H1 (cell line): ENCODE data around the gene GNAT1. TPM values are rescaled to one million over a fixed set of nuclear protein-coding genes. Genes with fewer than 3 reads are reported as not detected.

Experiments used
- CTCF ChIA-PET: fragments of 300-600 bp; sonication (Branson Sonifier 250); formaldehyde crosslinking; loops from one replicate; lab custom pipeline; 2021; ENCODE audit not compliant: partially characterized antibody; lab: Charles Lee
- POLR2A ChIA-PET: fragments of 300-600 bp; sonication (Branson Sonifier 250); formaldehyde crosslinking; loops from one replicate; lab custom pipeline; 2021; ENCODE audit warnings: inconsistent platforms; ENCODE audit not compliant: partially characterized antibody; lab: Charles Lee
- DNase-seq, 2 experiments: peaks; one replicate each; pipeline versions ENCODE4 v3.0.0 to v3.0.0-alpha.2; 2010 to 2022; ENCODE audit warnings: low spot score in 2 of 2, low read depth in 1 of 2, mixed read lengths in 1 of 2
- FAIRE-seq: peaks from 2 replicates; lab custom pipeline; 2011; peaks lifted over from hg19 to GRCh38; lab: Jason Lieb, UNC
- H2AFZ ChIP-seq: 2 replicates; pipeline ENCODE4 v1.8.1; 2012; ENCODE audit warnings: low read length, inconsistent platforms
- H2AK5ac ChIP-seq: 2 replicates; pipeline ENCODE4 v1.6.1; 2013; ENCODE audit warnings: low read depth, low read length
- H2BK120ac ChIP-seq: replicated peaks from 2 replicates; pipeline ENCODE3; 2013; ENCODE audit warnings: low read depth, low read length, inconsistent platforms
- H2BK12ac ChIP-seq: 2 replicates; pipeline ENCODE4 v1.6.1; 2013; ENCODE audit warnings: low read depth, low read length
- H2BK15ac ChIP-seq: 2 replicates; pipeline ENCODE4 v1.6.1; 2013; ENCODE audit warnings: low read length
- H2BK20ac ChIP-seq: 2 replicates; pipeline ENCODE4 v1.6.1; 2013; ENCODE audit warnings: low read length
- H2BK5ac ChIP-seq: 2 replicates; pipeline ENCODE4 v1.6.1; 2013; ENCODE audit warnings: low read depth, low read length
- H3K14ac ChIP-seq: 2 replicates; pipeline ENCODE4 v1.6.1; 2013; ENCODE audit warnings: inconsistent platforms; ENCODE audit not compliant: insufficient read length
- H3K18ac ChIP-seq: 2 replicates; pipeline ENCODE4 v1.6.1; 2013; ENCODE audit warnings: low read length; ENCODE audit errors: extremely low read depth
- H3K23ac ChIP-seq: 2 replicates; pipeline ENCODE4 v1.6.1; 2013; ENCODE audit warnings: inconsistent platforms; ENCODE audit not compliant: insufficient read length
- H3K23me2 ChIP-seq: 2 replicates; pipeline ENCODE4 v1.6.1; 2013; ENCODE audit warnings: low read depth, low read length
- H3K27ac ChIP-seq: 2 replicates; pipeline ENCODE4 v1.6.1; 2011; ENCODE audit warnings: low read depth, low read length, inconsistent platforms
- H3K27me3 ChIP-seq, 4 experiments: replicated peaks in 1 of 4; 1 replicate in 1 of 4; 2 replicates in 3 of 4; pipeline versions ENCODE4 v1.6.1 to v1.8.1; 2011 to 2013; ENCODE audit warnings: low read length in 3 of 4, mild to moderate bottlenecking in 3 of 4, inconsistent platforms in 2 of 4, mixed read lengths in 2 of 4, moderate library complexity in 1 of 4; ENCODE audit not compliant: control insufficient read depth in 3 of 4, insufficient read depth in 3 of 4; ENCODE audit errors: extremely low read depth in 1 of 4
- H3K36me3 ChIP-seq, 4 experiments: 2 replicates each; pipeline versions ENCODE4 v1.6.1 to v1.8.1; 2011 to 2013; ENCODE audit warnings: mild to moderate bottlenecking in 4 of 4, low read length in 3 of 4, moderate library complexity in 2 of 4, control low read depth in 1 of 4, inconsistent platforms in 1 of 4; ENCODE audit not compliant: insufficient read depth in 4 of 4, control insufficient read depth in 2 of 4
- H3K4ac ChIP-seq: replicated peaks from 2 replicates; pipeline ENCODE3; 2013; ENCODE audit warnings: low read length, low read depth, mixed read lengths, inconsistent platforms; ENCODE audit not compliant: insufficient read length
- H3K4me1 ChIP-seq, 4 experiments: replicated peaks in 1 of 4; 1 replicate in 1 of 4; 2 replicates in 3 of 4; pipeline versions ENCODE4 v1.6.1 to v1.8.1; 2011 to 2013; ENCODE audit warnings: low read length in 3 of 4, inconsistent platforms in 2 of 4, mixed read lengths in 1 of 4; ENCODE audit not compliant: insufficient read depth in 4 of 4, control insufficient read depth in 3 of 4
- H3K4me2 ChIP-seq, 2 experiments: 2 replicates each; pipeline versions ENCODE4 v1.6.1 to v1.8.1; 2011 to 2013; ENCODE audit warnings: low read depth in 2 of 2, low read length in 2 of 2, control low read depth in 1 of 2, inconsistent platforms in 1 of 2, mild to moderate bottlenecking in 1 of 2; ENCODE audit not compliant: insufficient read depth in 1 of 2
- H3K4me3 ChIP-seq, 4 experiments: fragments of 200-600, 300-600 bp in 1 of 4; sonication (generic), shearing (Covaris generic), sonication (Bioruptor Twin) in 1 of 4; 2 replicates each; pipeline versions ENCODE4 v1.5.1 to v1.8.1; 2011 to 2016; ENCODE audit warnings: low read length in 4 of 4, low read depth in 3 of 4, control low read depth in 2 of 4, inconsistent platforms in 2 of 4, mild to moderate bottlenecking in 2 of 4, mixed read lengths in 1 of 4, moderate library complexity in 1 of 4; ENCODE audit not compliant: insufficient read depth in 2 of 4; ENCODE audit errors: extremely low read depth in 1 of 4
- H3K56ac ChIP-seq: replicated peaks from 2 replicates; pipeline ENCODE3; 2013; ENCODE audit warnings: low read depth, mild to moderate bottlenecking, mixed read lengths, low read length, inconsistent platforms; ENCODE audit not compliant: insufficient read length
- H3K79me1 ChIP-seq: 2 replicates; pipeline ENCODE4 v1.6.1; 2013; ENCODE audit warnings: low read depth, low read length, control low read depth
- H3K79me2 ChIP-seq, 2 experiments: 2 replicates each; pipeline versions ENCODE4 v1.6.1 to v1.8.1; 2012 to 2013; ENCODE audit warnings: low read length in 2 of 2, mild to moderate bottlenecking in 2 of 2, inconsistent platforms in 1 of 2; ENCODE audit not compliant: insufficient read depth in 2 of 2, control insufficient read depth in 1 of 2
- H3K9ac ChIP-seq, 4 experiments: replicated peaks in 1 of 4; 1 replicate in 1 of 4; 2 replicates in 3 of 4; pipeline versions ENCODE4 v1.6.1 to v1.8.1; 2011 to 2013; ENCODE audit warnings: low read depth in 3 of 4, low read length in 3 of 4, control low read depth in 2 of 4, mild to moderate bottlenecking in 2 of 4, moderate library complexity in 2 of 4, inconsistent platforms in 1 of 4; ENCODE audit errors: extremely low read depth in 1 of 4
- H3K9me3 ChIP-seq, 2 experiments: 2 replicates each; pipeline versions ENCODE4 v1.6.1 to v1.8.1; 2012 to 2013; ENCODE audit warnings: mild to moderate bottlenecking in 2 of 2, moderate library complexity in 2 of 2, control low read depth in 1 of 2, inconsistent platforms in 1 of 2, low read depth in 1 of 2, low read length in 1 of 2, mixed read lengths in 1 of 2; ENCODE audit not compliant: insufficient read depth in 2 of 2
- H4K20me1 ChIP-seq, 2 experiments: replicated peaks in 1 of 2; 2 replicates each; pipeline versions ENCODE3 to v1.8.1; 2011 to 2013; ENCODE audit warnings: inconsistent platforms in 2 of 2, low read length in 2 of 2, mild to moderate bottlenecking in 1 of 2; ENCODE audit not compliant: insufficient read depth in 2 of 2, control insufficient read depth in 1 of 2
- H4K5ac ChIP-seq: 2 replicates; pipeline ENCODE4 v1.6.1; 2013; ENCODE audit warnings: low read length, low read depth, mixed read lengths, inconsistent platforms; ENCODE audit not compliant: insufficient read length
- H4K8ac ChIP-seq: 2 replicates; pipeline ENCODE4 v1.8.0; 2013; ENCODE audit warnings: mild to moderate bottlenecking, moderate library complexity, low read length, inconsistent platforms; ENCODE audit not compliant: insufficient read depth; ENCODE audit errors: extremely low read depth
- H4K91ac ChIP-seq: replicated peaks from 2 replicates; pipeline ENCODE3; 2013; ENCODE audit warnings: low read length, mixed read lengths, inconsistent platforms; ENCODE audit not compliant: insufficient read length
- ATF3 ChIP-seq: IDR thresholded peaks from 2 replicates; pipeline ENCODE4 v1.6.1; 2011; ENCODE audit warnings: low read depth, mild to moderate bottlenecking, low read length; ENCODE audit not compliant: insufficient read depth
- CBX8 ChIP-seq: fragments of 300-800, 300-1000 bp; sonication (generic); IDR thresholded peaks from 2 replicates; pipeline ENCODE4 v1.7.1; 2016; ENCODE audit warnings: low read depth, low read length, borderline replicate concordance
- E2F6 ChIP-seq: IDR thresholded peaks from 2 replicates; pipeline ENCODE4 v1.6.1; 2012; ENCODE audit warnings: inconsistent platforms
- GABPA ChIP-seq: IDR thresholded peaks from 2 replicates; pipeline ENCODE4 v1.6.1; 2011; ENCODE audit warnings: mild to moderate bottlenecking, low read length, moderate library complexity, borderline replicate concordance; ENCODE audit not compliant: insufficient read depth
- JUND ChIP-seq: IDR thresholded peaks from 2 replicates; pipeline ENCODE4 v1.6.1; 2011; ENCODE audit warnings: mild to moderate bottlenecking, improper control_type of control experiment, low read length
- MAFK ChIP-seq: IDR thresholded peaks from 2 replicates; pipeline ENCODE4 v1.6.1; 2012; ENCODE audit warnings: low read depth, mild to moderate bottlenecking, improper control_type of control experiment, low read length
- NRF1 ChIP-seq: IDR thresholded peaks from 2 replicates; pipeline ENCODE4 v1.6.1; 2011; ENCODE audit warnings: mild to moderate bottlenecking, low read depth, low read length, improper control_type of control experiment
- POLR2AphosphoS5 ChIP-seq: IDR thresholded peaks from 2 replicates; pipeline ENCODE4 v1.6.1; 2011; ENCODE audit warnings: low read depth, low read length
- SIN3A ChIP-seq, 2 experiments: IDR thresholded peaks in 1 of 2; conservative IDR thresholded peaks in 1 of 2; 2 replicates each; pipeline ENCODE4 v1.6.1; 2011 to 2012; ENCODE audit warnings: low read length in 2 of 2, improper control_type of control experiment in 1 of 2, low read depth in 1 of 2, mild to moderate bottlenecking in 1 of 2
- SIX5 ChIP-seq: IDR thresholded peaks from 2 replicates; pipeline ENCODE4 v1.6.1; 2011; ENCODE audit warnings: mild to moderate bottlenecking, low read depth, low read length
- TEAD4 ChIP-seq: IDR thresholded peaks from 2 replicates; pipeline ENCODE4 v1.6.1; 2012; ENCODE audit warnings: low read depth, low read length, inconsistent platforms, mixed read lengths
- WGBS, 2 experiments: shearing (Covaris generic) in 1 of 2; methylation state at CpG; one replicate each; pipeline versions ENCODE4 v1.1.6 to v1.1.7; 2013 to 2015; ENCODE audit warnings: low lambda C conversion rate in 2 of 2, mixed read lengths in 2 of 2, inconsistent platforms in 1 of 2, low coverage in 1 of 2, missing lambda C conversion rate in 1 of 2; ENCODE audit not compliant: insufficient replicate concordance in 2 of 2, insufficient coverage in 1 of 2, insufficient read length in 1 of 2; ENCODE audit errors: extremely low coverage in 1 of 2, missing lambda C conversion rate in 1 of 2; 5-methylcytosine and 5-hydroxymethylcytosine counted together
- polyA plus RNA-seq, 7 experiments: library from polyadenylated mRNA; depleted of rRNA in 3 of 7; stranded (reverse) in 5 of 7; unstranded in 2 of 7; fragments of >200 nt in 5 of 7; fragments of 200-250 nt in 2 of 7; gene quantifications; 1 replicate in 5 of 7; 2 replicates in 1 of 7; 4 replicates in 1 of 7; pipeline versions ENCODE4 v1.2.1 to v1.2.3, GENCODE V29; 2011 to 2013; ENCODE audit warnings: missing spikeins in 2 of 7, mixed read lengths in 2 of 7
- total RNA-seq: library from RNA; stranded (reverse); fragmentation: NEBNext Ultra II Directional; extraction: Animal tissue kit (Norgen Biotek cat#: 25700); gene quantifications from 2 replicates; pipeline ENCODE4 v1.2.1, GENCODE V29; 2021

Gene GNAT1
- total and polyA plus RNA-seq, 2 of the 8 experiments (the other 6 are each of a cell fraction or from before 2014, with no cell fraction given): 0.08 TPM; not detected in 1

DNA sequence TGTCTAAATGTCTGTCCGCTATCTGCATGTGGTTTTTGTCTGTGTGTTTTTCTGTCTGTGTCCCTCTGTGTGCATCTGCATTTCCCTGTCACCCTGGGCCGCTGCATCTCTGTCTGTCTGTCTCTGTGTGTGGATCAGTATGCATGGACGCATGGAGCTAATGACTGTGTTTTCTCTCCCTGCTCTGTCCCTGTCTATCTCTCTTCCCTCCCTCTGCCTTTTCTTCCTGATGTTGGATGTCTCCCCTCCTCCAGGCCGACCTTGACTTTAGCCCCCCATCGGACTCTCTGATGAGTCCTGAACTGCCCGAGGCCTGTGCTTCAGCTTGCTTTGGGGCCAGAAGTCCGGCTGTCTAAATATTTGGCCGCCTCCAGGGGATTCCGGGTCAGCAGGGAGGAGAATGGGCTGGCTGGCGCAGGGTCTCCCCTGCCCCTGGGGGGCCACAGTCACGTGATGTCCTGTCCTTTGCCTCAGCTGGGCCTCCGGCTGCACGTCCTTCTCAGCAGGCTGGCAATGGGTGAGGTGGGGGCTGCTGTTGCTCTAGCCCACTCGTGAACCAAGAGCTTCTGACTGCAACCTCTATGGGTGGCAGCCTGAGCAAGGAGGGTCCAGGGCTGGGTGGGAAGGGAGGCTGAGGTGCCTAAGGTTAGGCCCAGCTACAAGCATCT, 17.4 kb downstream of the GNAT1 start:
- Histone ChIP-seq H4K5ac (no peak overlapping the region), H2BK5ac (no peak overlapping the region), H2AK5ac (no peak overlapping the region), H3K27ac (no peak overlapping the region), H4K91ac (no peak overlapping the region), H4K20me1 (no peaks in the 10 kb centered on the region), H2BK15ac (peak overlapping the region; percentile 40; the same call in 1 of the 2 replicates), H3K36me3 (no peaks in the 10 kb centered on the region), H3K4me1 (peaks cover 0 to 28% (median 19%) of the 10 kb centered on the region in 4 experiments; a peak in 6 of 7 replicates), H2BK12ac (0 out of 2 replicates have a peak overlapping the region, but pooled peaks have one; percentile 50), H2AFZ (no peak overlapping the region), H2BK20ac (no peak overlapping the region), H3K23ac (no peak overlapping the region), H3K27me3 (peaks cover 2 to 28% (median 21%) of the 10 kb centered on the region in 4 experiments), H3K4ac (no peak overlapping the region), H3K56ac (no peak overlapping the region), H4K8ac (peak overlapping the region; percentile 35; the same call in 1 of the 2 replicates), H3K79me1 (no peaks in the 10 kb centered on the region), H3K23me2 (peaks cover 6% of the 10 kb centered on the region), H3K14ac (no peak overlapping the region), H3K79me2 (no peaks in the 10 kb centered on the region), H3K9me3 (no peaks in the 10 kb centered on the region), H3K4me2 (no peak overlapping the region), H3K4me3 (no peak overlapping the region), H3K9ac (no peak overlapping the region), H2BK120ac (peak overlapping the region; percentile 77), H3K18ac (no peak overlapping the region)
- WGBS, 2 experiments: 85% methylated on average over 13 of the region's 14 CpGs; no CpG with 5 or more reads in 1 of the 2 experiments
- DNase-seq: no peak
- POLR2A ChIA-PET: interaction anchor here (0.8 to 4.3 kb wide), 2 partner anchors 13 to 17 kb away, joined by 3 to 20 read pairs; no protein-coding TSS in a partner anchor
- CTCF ChIA-PET: interaction anchor here (0.6 to 48.1 kb wide), 10 partner anchors 3 to 399 kb away, joined by 3 to 2149 read pairs (median 6); partner anchors contain the start of genes GNAI2, GNAT1, HYAL2 and LSMEM2
- FAIRE-seq: no peak
- TF ChIP-seq GABPA (no peak), TEAD4 (no peak), CBX8 (no peak), JUND (no peak), SIX5 (no peak), MAFK (no peak), ATF3 (no peak), POLR2AphosphoS5 (no peak), NRF1 (no peak), SIN3A (conservative IDR thresholded peaks at IDR 0.05 in 1 of 2, IDR thresholded peaks at IDR 0.05 in 1 of 2; ENCODE audit: low read depth in 1 of 2, low read length in 2 of 2) (no peak), E2F6 (no peak)
